DMS53 treated with DMSO at 0.1 percent for 48 hours (cell line): ENCODE measurements around the gene PALM2AKAP2.

Experiments used
- DNase-seq: peaks from one replicate; lab custom pipeline; 2025; ENCODE audit not compliant: unreplicated experiment; lab: John Stamatoyannopoulos, UW

The PALM2AKAP2 gene

DNA sequence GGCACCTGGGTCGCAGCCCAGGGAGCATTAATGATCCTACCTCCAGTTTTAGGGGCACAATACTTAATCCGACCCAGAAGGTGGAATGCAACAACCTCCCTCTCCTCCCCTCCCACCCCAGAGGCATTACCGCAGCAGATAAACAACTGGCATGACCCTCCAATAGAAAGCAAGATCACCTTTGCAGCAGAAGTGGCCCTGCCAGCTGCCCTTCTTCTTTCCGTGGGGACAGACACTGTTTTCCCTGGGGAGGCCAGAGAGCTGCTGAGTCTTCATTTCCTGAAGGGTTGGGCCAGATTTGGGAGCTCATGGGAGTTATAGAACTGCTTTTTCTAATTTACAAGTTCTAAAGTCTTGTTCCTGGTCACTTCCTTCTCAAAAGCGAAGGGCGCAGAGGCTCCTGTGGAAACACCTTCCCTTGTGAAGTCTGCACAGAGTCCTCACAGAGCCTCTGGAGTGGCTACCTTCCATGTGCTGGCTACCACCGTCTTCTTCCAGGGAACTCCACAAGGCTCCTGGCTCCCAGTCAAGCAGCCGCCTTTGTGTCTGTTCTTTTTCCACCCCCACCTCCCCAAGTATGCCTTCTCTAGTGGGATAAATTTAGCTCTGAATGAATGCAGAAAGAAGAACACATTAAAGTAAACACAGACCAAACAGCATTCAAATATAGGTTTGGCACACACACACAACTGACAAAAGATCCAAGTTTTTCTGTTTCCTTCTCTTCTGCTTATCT, 8.0 kb upstream of the PALM2AKAP2 start:
- DNase-seq = no peak

DNA sequence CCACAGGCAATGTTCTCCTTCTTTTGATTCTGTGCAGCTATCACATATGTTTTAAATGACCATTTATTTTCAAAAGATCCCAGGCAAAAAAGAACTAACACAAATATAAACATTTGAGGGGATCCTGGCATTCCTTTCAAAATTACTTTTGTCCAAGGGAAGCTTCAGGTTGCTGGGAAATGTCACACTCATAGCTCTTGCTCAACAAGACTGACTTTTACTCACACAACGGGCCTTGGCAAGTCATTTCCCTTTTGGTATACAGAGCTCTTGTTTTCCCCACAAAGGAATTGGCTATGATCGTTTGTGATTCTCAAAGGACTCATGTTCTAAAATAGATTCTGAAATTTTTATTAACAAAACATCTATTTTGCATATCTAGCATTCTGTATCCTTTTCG, 4.5 kb upstream of the PALM2AKAP2 start:
- no peak for DNase-seq

DNA sequence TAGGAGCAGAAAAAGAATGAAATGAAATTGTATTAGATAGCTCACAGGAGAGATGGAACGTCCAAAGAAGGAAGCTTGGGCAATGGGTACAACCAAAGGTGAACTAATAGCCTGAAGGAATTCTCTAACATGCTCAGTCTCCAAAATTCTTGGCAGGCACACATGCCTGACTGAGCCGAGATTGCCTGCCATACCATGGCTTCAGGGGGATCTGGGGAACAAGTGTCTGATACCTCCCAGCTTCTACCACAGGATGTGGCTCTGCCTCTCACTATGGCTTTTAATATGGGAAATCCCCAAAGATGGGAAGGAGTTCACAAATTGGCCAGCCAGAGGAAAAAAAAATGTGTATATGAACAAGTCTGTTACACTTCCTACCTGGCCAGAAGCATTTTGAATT, 3.6 kb upstream of the PALM2AKAP2 start:
- DNase-seq = no peak

DNA sequence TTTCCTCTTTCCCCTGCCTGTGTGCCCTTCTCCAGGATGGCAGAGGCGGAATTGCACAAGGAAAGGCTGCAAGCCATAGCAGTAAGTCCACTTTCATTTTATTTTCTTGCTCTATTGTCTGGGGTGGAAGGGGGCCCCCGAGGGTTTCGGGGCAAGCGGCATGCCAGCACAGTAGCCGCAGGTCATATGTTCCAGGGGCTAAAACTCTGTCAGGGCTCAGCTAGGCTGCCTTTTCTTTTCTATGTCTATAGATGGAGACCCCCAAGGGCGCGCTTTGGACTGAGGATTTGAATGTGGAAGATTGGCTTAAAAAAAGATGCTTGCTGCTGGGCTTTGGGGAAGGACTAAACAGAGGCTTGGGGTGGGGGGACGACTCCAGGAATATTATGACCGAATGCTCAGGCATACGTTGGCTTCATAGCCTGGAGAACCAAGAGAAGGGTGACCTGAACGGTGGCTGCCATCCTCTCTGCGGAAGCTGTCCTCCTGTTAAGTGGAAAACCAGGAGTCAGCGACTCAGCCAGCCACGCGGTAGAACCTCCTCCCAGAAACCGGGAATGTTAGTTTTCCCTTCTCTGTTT, 545 bp downstream of the PALM2AKAP2 start:
- DNase-seq = no peak

DNA sequence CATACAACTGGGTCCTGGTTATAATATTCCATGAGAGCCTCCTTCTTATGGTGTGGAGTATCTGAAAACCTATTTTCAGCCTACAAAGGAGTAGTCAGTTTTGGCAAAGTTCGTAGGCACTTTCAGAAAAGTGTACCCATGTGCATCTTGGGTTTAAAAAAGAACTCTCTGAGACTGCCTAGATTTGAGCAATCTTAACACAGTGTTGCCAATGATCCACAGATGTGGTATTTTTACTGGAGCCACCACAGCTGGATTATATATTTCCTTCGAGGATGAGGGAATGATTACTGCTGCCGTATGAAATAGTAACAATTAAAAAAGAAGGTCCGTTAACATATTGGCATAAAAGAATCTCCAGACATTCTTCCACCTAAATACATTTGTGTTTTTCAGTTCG, 1.1 kb downstream of the PALM2AKAP2 start:
- DNase-seq = no peak

DNA sequence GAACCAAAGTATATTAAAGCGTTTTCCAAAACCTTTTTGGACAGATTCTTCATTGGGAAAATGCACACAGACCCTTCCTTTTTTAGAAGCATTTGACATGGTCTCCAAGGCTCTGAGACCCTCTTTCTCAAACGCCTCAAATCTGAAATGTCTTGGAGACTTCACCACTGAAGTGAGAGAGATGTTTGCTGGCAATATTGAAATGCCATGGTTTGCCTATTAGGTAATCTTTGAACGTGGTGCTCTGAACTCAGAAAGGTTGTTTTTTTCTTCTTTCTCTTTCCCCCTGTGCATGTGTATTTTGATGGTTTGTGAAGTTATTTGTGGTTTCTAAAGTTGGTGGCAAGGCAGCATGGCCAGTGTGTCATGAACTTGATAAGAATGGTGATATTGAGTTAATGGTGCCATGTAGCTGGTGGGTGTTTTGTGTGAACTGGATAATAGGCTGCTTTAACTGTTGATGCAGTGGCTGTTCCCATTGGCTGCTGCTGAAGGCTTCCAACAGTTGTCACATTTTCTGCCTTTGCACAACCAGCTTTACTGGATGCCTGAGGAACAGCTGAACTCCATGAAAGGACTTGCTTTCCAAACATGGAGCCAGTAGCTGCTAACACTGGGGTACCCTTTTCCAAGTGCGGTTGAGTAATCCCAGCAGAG, 1.7 kb downstream of the PALM2AKAP2 start:
- no peak for DNase-seq

DNA sequence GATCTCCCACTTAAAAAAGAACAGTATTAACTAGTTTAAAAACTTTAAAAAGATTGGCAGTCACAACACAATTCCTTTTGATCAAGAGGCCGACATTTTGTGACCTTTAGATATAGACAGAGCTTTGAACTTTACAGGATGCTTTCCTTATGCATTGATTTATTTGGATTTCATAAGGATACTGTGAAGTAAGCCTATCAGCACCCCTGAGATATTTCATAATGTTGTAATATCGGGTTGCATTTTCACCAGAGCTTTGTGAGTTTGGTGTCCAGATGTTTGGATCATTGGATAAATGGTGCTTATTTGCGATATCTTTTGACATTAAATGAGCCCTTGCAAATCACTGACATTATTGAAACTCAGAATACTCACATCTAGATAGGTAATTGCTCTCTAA, 7.7 kb downstream of the PALM2AKAP2 start:
- DNase-seq = no peak

DNA sequence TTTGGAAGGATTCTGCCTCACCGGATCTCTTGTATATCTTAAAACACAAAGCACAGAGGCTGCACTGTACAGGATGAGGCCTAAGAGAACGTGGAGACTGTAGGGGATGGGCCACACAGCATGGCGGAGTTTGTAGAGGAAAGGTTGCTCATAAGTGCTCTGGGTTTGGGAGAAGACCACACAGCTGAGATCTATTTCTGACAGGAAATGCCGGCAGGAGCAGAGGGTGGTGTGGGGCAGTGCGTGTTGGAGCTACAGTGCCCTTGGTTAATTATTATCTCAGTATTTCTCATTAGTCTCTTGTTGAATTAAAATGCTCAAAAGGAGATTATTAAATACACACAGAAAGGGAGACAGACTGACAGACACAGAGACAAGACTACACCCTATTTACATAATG, 9.6 kb downstream of the PALM2AKAP2 start:
- peak; percentile 31 for DNase-seq

DNA sequence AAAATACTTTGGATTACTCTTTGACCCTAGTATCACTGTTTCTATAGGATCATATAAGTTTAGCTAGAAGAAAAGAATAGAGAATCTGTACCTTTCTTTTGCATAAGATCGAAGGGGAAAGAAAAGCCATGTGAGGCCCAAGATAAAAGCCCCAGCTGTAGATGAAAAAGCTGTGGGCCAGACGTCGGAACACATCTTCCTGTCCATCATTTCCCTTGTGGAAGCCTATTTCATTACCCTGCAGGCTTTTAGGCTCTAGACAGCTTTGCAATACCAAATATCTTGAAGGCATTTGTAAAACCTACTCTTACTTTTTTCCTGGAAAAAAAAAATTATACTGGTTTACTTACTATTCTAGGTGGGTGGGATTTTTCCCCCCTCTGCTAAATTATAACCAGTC, 10.0 kb downstream of the PALM2AKAP2 start:
- no peak for DNase-seq

DNA sequence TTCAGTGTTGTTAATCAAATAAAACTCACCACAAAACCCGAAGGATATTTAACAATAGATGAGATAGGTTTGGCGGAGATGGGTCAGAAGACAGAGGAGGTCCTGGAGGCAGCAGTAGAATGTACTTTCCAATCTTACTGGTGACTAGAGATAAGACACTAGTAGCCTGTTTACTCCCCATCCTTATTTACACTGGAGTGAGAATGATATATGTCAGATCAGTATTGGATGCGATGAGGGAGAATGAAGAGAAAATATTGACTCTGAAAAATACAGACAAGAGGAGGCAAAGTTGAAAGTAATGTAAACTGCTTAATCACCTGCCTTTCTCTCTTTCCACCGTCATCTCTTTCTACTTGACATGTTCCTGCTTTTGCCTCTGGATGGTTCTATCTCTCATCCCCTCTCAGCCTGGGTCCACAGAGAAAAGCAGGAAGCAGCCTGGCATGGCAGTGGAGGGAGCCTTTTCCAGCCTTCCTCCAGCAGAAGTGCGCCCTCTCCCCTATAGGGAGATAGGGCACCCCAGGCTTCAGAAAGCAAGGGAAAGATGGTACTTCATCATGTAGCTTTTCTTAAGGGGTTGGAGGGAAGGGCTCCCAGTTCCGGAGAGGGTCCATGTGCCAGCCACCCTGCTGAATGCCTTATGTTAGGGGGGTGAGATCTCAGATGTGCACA, 11.1 kb downstream of the PALM2AKAP2 start:
- DNase-seq = no peak

DNA sequence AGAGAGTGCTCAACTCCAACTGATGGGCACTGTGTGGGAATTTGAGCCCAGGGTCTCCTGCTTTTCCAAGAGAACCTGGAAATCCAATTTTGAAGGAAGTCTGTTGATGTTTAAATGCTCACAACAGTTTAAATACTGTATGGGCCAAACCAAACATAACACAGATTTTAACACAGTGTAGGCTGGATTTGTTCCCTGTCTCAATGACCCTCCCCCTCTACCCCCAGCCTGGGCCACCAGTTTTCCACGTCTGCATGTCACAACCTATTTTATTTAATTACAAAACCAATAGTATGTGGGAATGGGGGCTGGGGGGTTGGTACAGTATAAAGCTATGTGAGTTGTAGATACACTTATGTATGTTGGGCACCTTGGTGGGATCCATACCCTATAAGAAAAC, 11.7 kb downstream of the PALM2AKAP2 start:
- no peak for DNase-seq

DNA sequence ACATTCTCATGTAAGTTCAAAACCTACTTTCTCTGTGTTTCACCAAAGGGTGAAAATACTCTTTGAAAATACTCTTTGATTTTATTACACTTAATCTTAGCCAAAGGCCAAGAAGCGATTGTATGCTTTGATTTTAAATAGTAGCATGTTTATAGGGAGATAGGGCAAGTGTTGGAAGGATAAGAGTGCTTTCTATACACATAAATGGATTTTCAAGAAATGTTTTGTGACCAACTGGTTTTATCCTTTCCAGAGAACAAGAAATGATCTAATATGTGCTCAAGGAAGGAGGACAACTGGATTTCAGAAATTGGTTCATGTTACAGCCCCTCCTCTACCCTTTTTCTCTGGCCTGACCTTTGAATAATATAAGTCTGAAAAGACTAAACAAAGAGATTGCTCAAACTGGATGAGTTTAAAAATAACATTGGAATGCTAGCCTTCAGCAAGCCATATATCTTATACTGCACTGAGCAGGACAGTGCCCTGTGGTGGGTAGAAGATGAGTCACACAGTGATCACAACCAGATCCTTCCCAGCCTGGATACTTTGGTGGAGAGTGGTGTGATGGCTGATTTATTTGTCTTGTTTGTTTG, 13.1 kb downstream of the PALM2AKAP2 start:
- no peak for DNase-seq

DNA sequence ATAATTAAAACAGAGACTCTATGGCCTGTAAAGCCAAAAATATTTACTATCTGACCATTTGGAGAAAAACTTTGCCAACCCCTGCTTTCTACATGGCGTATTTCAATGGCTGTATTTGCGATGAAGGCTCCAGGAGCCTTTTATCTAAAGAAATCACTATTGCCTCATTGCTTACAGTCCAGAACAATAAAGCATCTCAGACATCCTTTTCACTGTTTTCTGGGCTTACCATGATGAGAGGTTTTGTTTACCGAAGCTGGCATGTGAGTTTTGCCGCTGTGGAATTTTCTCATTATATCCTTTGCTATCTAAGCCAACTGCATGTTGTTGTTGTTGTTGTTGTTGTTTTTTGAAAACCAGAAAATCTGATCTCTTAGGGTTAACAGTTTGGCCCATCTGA, 13.9 kb downstream of the PALM2AKAP2 start:
- no peak for DNase-seq

DNA sequence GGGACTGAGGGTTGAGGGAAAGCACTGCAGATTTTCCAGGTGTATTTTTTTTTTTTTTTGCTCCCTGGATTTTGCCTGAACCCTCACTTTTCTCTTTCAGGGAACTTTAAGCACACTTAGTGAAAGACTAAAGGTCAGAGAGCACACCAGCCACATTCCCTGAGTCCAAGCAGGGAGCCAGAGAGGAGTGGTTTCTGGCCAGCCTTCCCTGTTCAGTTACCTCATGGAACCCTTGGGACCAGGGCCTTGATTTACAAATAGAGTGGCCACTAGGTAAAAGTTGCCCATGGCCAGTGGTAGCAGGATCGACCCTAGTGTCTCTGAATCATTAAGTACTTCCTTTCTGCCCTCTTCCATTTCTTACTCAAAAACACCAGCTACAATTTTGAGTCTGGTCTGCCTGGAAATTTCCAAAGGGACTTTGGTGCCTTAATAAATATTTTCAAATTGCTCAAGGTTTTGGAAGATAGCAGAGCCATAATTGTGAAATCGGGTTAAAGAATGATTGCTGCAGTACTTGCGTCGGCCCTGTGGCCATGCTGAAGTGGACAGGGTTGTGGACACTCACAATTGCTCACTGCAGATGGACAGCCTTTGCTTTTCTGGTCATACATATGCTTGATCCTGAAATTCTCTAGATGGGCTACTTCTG, 14.5 kb downstream of the PALM2AKAP2 start:
- DNase-seq = no peak

DNA sequence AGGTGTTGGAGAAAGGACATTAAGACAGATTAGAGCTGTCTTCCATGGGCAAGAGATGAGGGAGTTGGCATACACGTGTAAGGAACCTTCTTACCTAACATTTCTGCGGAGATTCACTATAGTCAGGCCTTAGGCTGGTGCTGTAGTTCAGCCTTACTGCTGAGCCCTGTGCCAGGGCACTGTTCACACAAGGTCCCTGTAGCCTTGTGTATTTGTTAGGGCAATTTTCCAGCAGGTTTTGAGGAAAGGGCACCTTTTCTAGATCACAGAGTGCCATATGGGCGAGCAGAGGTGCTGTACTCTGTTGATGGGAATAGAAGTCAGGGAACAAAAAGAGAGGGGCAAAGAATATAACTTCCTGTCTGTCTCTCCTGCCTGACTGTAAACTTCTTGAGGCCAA, 15.6 kb downstream of the PALM2AKAP2 start:
- DNase-seq = no peak

DNA sequence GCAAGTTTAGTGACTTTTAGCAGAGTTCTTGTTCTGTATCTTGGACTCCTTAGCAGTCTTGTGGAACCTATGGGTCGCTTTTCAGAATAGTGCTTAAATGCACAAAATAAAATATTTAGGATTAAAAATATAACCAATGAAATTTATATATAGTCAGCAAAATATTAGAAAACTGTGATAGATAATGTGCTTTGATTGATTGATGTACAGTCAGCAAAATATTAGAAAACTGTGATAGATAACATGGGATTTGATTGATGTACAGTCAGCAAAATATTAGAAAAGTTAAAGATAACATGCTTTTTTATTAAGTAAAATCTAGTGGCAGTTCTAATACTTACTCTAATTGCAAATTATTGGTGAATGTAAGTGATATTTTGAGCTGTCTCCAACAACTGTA, 16.1 kb downstream of the PALM2AKAP2 start:
- no peak for DNase-seq

DNA sequence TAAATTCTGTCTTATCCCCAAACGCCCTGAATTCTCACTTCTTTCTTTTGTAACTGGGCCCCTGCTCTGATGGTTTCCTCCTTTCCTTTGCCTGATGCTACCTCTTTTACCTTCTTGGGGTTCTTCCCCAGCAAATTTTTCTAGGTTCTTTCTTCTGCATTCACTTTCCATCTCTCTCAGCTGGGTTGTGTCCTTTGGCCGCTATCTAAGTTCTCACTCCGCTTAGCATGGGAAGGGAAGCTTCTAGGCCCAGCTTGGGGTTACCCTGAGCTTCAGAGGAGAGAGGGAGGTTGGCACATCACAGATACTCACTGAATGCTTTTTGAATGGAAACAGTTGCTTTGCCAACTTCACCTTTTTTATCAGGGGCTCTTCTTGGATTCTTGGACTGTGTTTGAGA, 17.0 kb downstream of the PALM2AKAP2 start:
- DNase-seq = no peak

DNA sequence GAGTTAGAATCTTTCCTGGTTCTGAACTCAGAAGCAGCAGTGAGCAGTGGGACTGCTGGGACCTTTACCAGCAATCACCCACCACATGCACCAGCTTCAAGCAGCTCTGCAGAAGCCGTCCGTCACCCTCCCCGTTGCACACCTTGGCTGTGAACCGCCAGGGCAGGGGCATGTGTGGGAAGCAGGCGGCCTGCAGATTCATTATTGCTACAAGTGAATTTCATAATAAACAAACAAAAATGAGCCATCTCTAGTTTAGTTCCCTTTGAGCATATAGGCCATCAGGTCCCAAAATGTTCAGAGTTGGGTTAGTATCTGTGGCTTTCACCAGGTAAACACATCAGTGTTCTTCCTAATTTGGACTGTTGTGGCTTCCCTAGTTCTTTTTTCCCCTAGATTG, 17.5 kb downstream of the PALM2AKAP2 start:
- no peak for DNase-seq

DNA sequence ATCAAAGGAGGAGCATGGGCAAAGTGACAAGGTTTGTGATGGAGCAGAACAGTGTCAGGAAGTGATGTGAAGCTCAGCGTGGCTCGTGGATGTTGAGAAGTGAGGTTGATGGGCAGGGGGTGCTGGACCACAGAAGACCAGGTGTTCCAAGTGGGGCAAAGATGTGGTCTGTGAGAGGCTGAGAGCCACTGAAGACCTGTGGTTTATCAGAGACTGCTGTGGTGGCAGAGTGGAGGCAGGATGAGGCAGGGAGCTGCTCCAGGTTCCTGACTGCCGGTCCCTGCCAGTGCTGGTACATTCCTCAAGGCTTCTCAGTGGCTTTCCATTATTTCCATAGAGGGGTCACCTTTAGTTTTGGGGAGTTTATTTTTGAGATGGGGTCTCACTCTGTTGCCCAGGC, 19.1 kb downstream of the PALM2AKAP2 start:
- no peak for DNase-seq

DNA sequence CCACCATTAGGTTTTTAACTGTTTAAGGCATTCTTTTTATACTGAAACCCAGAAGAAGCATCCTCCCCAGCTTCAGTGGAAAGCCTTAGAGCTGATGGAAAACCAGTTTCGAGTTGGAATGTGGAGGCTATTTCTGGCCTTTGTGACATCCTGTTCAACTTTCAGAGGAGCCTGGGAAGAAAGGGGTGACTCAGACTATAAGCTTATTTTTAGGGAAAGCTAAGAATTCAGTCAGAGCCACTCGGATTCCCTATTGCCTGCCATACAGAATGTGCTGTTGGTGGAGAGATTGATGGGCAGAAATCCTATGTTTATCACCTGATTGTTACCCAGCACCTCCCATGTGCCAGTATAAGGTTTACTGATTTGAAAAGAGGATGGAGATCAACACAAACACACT, 19.8 kb downstream of the PALM2AKAP2 start:
- no peak for DNase-seq

DNA sequence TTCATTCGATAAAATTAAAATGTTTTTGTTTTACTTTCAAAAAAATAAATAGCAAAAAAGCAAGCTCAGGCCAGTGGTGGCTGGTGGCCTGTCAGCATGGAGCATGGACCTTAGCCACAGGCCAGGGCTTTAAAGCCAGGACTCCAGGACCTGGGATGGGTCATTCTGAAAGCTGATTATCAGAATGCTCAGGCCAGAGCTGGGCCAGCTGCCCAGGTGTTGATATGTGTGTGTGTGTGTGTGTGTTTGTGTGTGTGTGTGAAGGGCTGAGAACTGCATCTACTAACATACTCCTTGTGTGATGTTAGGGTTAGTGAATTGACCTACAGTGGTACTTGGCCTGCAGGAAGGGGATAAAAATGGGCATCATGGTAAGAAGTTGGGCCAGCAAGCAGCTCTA, 21.5 kb downstream of the PALM2AKAP2 start:
- no peak for DNase-seq
